ENCODE measurements around the gene HOTAIR. TPM values are rescaled to one million over a fixed set of nuclear protein-coding genes. Genes with fewer than 3 reads are reported as not detected.
A peak's percentile ranks its signal among the peaks of the same experiment; 100 is the strongest.

Gene HOTAIR
- total and polyA plus RNA-seq, 2 donors (not counting 1 experiment from before 2014, with no cell fraction given): not detected

GRCh38 chr12:53929527-53929926 lies 45.2 kb downstream of the HOTAIR start:
- Histone ChIP-seq H3K27me3 (ENCODE audit: control insufficient read depth, insufficient read depth, low read length) (peaks cover 77% of the 10 kb centered on the region), H3K36me3 (ENCODE audit: control insufficient read depth, insufficient read depth, low read length) (no peaks in the 10 kb centered on the region), H3K9me3 (ENCODE audit: control insufficient read depth, insufficient read depth, low read depth, low read length) (no peaks in the 10 kb centered on the region), H4K20me1 (ENCODE audit: control insufficient read depth, extremely low read depth, insufficient read depth, low read length) (no peaks in the 10 kb centered on the region), H3K4me3 (replicated peaks in 1 of 4; ENCODE audit: control extremely low read depth in 1 of 4, insufficient read depth in 1 of 4, low read depth in 3 of 4, low read length in 4 of 4) (no peak overlapping the region), H3K9ac (ENCODE audit: insufficient read depth, low read length) (no peak overlapping the region), H3K79me2 (ENCODE audit: control insufficient read depth, insufficient read depth, low read length) (no peaks in the 10 kb centered on the region), H3K27ac (ENCODE audit: insufficient read depth, low read length) (no peak overlapping the region), H3K4me2 (ENCODE audit: extremely low read depth, insufficient read depth, low read length) (no peak overlapping the region), H3K4me1 (ENCODE audit: control insufficient read depth, extremely low read depth, insufficient read depth, low read length) (no peaks in the 10 kb centered on the region), H2AFZ (ENCODE audit: low read length) (no peak overlapping the region)
- TF ChIP-seq CTCF (conservative IDR thresholded peaks at IDR 0.05 in 1 of 2, IDR thresholded peaks at IDR 0.05 in 1 of 2; ENCODE audit: low read depth in 1 of 2, low read length in 2 of 2): no peak
- no peak for DNase-seq (ENCODE audit: low read depth in 2 of 2)

GRCh38 chr12:53928054-53928835 lies 46.5 kb downstream of the HOTAIR start:
- DNase-seq (ENCODE audit: low read depth in 2 of 2): no peak
- Histone ChIP-seq H3K9me3 (ENCODE audit: control insufficient read depth, insufficient read depth, low read depth, low read length) (no peaks in the 10 kb centered on the region), H2AFZ (ENCODE audit: low read length) (no peak overlapping the region), H3K79me2 (ENCODE audit: control insufficient read depth, insufficient read depth, low read length) (no peaks in the 10 kb centered on the region), H3K9ac (ENCODE audit: insufficient read depth, low read length) (no peak overlapping the region), H3K4me3 (replicated peaks in 1 of 4; ENCODE audit: control extremely low read depth in 1 of 4, insufficient read depth in 1 of 4, low read depth in 3 of 4, low read length in 4 of 4) (no peak overlapping the region), H3K4me1 (ENCODE audit: control insufficient read depth, extremely low read depth, insufficient read depth, low read length) (no peaks in the 10 kb centered on the region), H3K27me3 (ENCODE audit: control insufficient read depth, insufficient read depth, low read length) (peaks cover 71% of the 10 kb centered on the region), H4K20me1 (ENCODE audit: control insufficient read depth, extremely low read depth, insufficient read depth, low read length) (no peaks in the 10 kb centered on the region), H3K4me2 (ENCODE audit: extremely low read depth, insufficient read depth, low read length) (no peak overlapping the region), H3K27ac (ENCODE audit: insufficient read depth, low read length) (no peak overlapping the region), H3K36me3 (ENCODE audit: control insufficient read depth, insufficient read depth, low read length) (no peaks in the 10 kb centered on the region)
- TF ChIP-seq CTCF (conservative IDR thresholded peaks at IDR 0.05 in 1 of 2, IDR thresholded peaks at IDR 0.05 in 1 of 2; ENCODE audit: low read depth in 1 of 2, low read length in 2 of 2): no peak
- TF ChIP-seq EZH2 (IDR thresholded peaks at IDR 0.05; ENCODE audit: low read length, missing control alignments): peak; percentile 74

GRCh38 chr12:53927220-53928029 lies 47.3 kb downstream of the HOTAIR start:
- Histone ChIP-seq H3K27me3 (ENCODE audit: control insufficient read depth, insufficient read depth, low read length) (peaks cover 65% of the 10 kb centered on the region), H3K9ac (ENCODE audit: insufficient read depth, low read length) (no peak overlapping the region), H3K4me3 (replicated peaks in 1 of 4; ENCODE audit: control extremely low read depth in 1 of 4, insufficient read depth in 1 of 4, low read depth in 3 of 4, low read length in 4 of 4) (no peak overlapping the region), H3K79me2 (ENCODE audit: control insufficient read depth, insufficient read depth, low read length) (no peaks in the 10 kb centered on the region), H3K4me2 (ENCODE audit: extremely low read depth, insufficient read depth, low read length) (no peak overlapping the region), H4K20me1 (ENCODE audit: control insufficient read depth, extremely low read depth, insufficient read depth, low read length) (no peaks in the 10 kb centered on the region), H3K27ac (ENCODE audit: insufficient read depth, low read length) (no peak overlapping the region), H2AFZ (ENCODE audit: low read length) (no peak overlapping the region), H3K4me1 (ENCODE audit: control insufficient read depth, extremely low read depth, insufficient read depth, low read length) (no peaks in the 10 kb centered on the region), H3K36me3 (ENCODE audit: control insufficient read depth, insufficient read depth, low read length) (no peaks in the 10 kb centered on the region), H3K9me3 (ENCODE audit: control insufficient read depth, insufficient read depth, low read depth, low read length) (no peaks in the 10 kb centered on the region)
- no peak for DNase-seq (ENCODE audit: low read depth in 2 of 2)
- TF ChIP-seq CTCF (conservative IDR thresholded peaks at IDR 0.05 in 1 of 2, IDR thresholded peaks at IDR 0.05 in 1 of 2; ENCODE audit: low read depth in 1 of 2, low read length in 2 of 2) (no peak), EZH2 (IDR thresholded peaks at IDR 0.05; ENCODE audit: low read length, missing control alignments) (peak; percentile 94)
